Esophagus squamous epithelium (tissue), 4 donors: ENCODE data around the gene BEND7.

ENCODE experiments used
- POLR2A ChIP-seq, 4 donors: fragments of 450-650 bp; IDR thresholded peaks; one replicate each; pipeline ENCODE4 v1.6.1; 2017; ENCODE audit warnings: antibody characterized with exemption in 4 of 4, mild to moderate bottlenecking in 4 of 4, moderate library complexity in 3 of 4
- TF ChIP-seq, protein P1 (sequence below), 6 experiments: fragments of 450-650 bp in 4 of 6; fragments of 200-600 bp in 2 of 6; sonication (generic) in 2 of 6; IDR thresholded peaks; one replicate each; pipeline ENCODE4 v1.5.1; 2016 to 2019; ENCODE audit warnings: antibody characterized with exemption in 6 of 6, mild to moderate bottlenecking in 4 of 6, moderate library complexity in 4 of 6

DNA sequence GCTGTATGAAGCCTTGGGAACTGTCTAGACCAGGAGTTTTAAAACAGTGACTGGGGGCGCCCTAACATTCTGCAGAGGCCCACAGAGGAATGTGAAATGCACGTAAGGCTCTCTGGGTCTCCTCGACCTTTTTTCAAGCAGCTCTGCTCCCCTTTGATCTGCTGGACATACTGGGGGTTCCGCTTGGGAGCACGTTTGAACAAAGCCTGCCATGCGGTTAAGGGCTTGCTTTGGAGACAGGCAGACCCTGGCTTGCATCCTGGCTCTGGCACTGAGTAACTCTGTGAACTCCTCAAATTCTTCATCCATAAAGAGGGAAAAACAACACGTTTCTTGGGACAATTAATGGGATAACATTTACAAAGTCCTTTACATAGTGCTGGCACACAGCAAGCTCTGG is 7.8 kb downstream of the BEND7 start:
- TF ChIP-seq POLR2A (IDR thresholded peaks at IDR 0.05) = no peak
- TF ChIP-seq, protein P1, sequence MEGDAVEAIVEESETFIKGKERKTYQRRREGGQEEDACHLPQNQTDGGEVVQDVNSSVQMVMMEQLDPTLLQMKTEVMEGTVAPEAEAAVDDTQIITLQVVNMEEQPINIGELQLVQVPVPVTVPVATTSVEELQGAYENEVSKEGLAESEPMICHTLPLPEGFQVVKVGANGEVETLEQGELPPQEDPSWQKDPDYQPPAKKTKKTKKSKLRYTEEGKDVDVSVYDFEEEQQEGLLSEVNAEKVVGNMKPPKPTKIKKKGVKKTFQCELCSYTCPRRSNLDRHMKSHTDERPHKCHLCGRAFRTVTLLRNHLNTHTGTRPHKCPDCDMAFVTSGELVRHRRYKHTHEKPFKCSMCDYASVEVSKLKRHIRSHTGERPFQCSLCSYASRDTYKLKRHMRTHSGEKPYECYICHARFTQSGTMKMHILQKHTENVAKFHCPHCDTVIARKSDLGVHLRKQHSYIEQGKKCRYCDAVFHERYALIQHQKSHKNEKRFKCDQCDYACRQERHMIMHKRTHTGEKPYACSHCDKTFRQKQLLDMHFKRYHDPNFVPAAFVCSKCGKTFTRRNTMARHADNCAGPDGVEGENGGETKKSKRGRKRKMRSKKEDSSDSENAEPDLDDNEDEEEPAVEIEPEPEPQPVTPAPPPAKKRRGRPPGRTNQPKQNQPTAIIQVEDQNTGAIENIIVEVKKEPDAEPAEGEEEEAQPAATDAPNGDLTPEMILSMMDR (IDR thresholded peaks at IDR 0.05) = no peak
